ENCODE results near the gene GORASP2.

GORASP2 gene

GRCh38 chr2:170966648-170967396 is 37.8 kb downstream of the GORASP2 start:
- TF ChIP-seq CTCF (IDR thresholded peaks at IDR 0.05; ENCODE audit: insufficient read depth, low read length, missing control alignments) = peak; percentile 18
- POLR2A ChIA-PET = no interaction called here
- no peak overlapping the region for H3K4me3 ChIP-seq (ENCODE audit: low read depth, low read length)
- no peak for DNase-seq (ENCODE audit: low read depth, low spot score)
- CTCF ChIA-PET = interaction anchor here (0.8 to 1.3 kb wide), 4 partner anchors 13 to 450 kb away, joined by 3 to 8 read pairs (median 4); partner anchors contain the start of gene GORASP2

- no peak for DNase-seq (ENCODE audit: low read depth, low spot score)
- POLR2A ChIA-PET = no interaction called here
- TF ChIP-seq CTCF (IDR thresholded peaks at IDR 0.05; ENCODE audit: insufficient read depth, low read length, missing control alignments) = no peak
- CTCF ChIA-PET = interaction anchor here (1.1 kb wide), 2 partner anchors 38 to 449 kb away, joined by 3 to 8 read pairs; partner anchors contain the start of gene GORASP2
- no peak overlapping the region for H3K4me3 ChIP-seq (ENCODE audit: low read depth, low read length)
Observed at GRCh38 chr2:170967553-170967952, 38.5 kb downstream of the GORASP2 start.

GRCh38 chr2:170968205-170969003 is 39.4 kb downstream of the GORASP2 start:
- CTCF ChIA-PET = interaction anchor here (1.9 kb wide), 1 partner anchor 448 kb away, joined by 10 read pairs; no protein-coding TSS in a partner anchor
- no peak overlapping the region for H3K4me3 ChIP-seq (ENCODE audit: low read depth, low read length)
- POLR2A ChIA-PET = no interaction called here
- no peak for TF ChIP-seq CTCF (IDR thresholded peaks at IDR 0.05; ENCODE audit: insufficient read depth, low read length, missing control alignments)
- DNase-seq (ENCODE audit: low read depth, low spot score) = no peak

GRCh38 chr2:170969030-170969429 is 40.0 kb downstream of the GORASP2 start:
- no peak overlapping the region for H3K4me3 ChIP-seq (ENCODE audit: low read depth, low read length)
- ChIA-PET POLR2A (no interaction called here), CTCF (interaction anchor here (1.9 kb wide), 1 partner anchor 448 kb away, joined by 10 read pairs; no protein-coding TSS in a partner anchor)
- no peak for DNase-seq (ENCODE audit: low read depth, low spot score)
- no peak for TF ChIP-seq CTCF (IDR thresholded peaks at IDR 0.05; ENCODE audit: insufficient read depth, low read length, missing control alignments)

GRCh38 chr2:170969872-170970496 is 40.9 kb downstream of the GORASP2 start:
- CTCF ChIA-PET = interaction anchor here (1.5 to 1.9 kb wide), 2 partner anchors 447 kb away, joined by 8 to 10 read pairs; no protein-coding TSS in a partner anchor
- POLR2A ChIA-PET = no interaction called here
- no peak for TF ChIP-seq CTCF (IDR thresholded peaks at IDR 0.05; ENCODE audit: insufficient read depth, low read length, missing control alignments)
- DNase-seq (ENCODE audit: low read depth, low spot score) = no peak
- no peak overlapping the region for H3K4me3 ChIP-seq (ENCODE audit: low read depth, low read length)

Measured in AG04449 (cell line).